ENCODE measurements around the gene NTM.

DNA sequence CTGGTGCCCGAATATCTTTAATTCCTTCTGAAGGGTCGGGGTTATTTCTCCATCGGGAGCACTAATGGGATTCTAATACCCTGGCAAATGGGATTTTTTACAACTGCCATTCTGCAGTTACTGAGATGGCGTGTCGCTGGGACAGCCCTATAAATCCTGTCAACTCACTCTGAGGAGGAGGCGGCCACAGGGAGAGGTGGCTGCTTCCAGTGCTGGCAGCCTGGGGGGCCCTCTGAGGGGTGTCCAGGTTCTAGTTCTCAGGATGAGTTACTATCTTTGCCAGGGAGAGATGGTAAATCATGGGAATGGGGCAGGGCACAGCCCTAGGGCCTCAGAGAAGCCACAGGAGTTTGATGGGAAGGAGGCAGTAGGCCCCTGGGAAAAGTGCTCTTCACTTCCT lies 135.9 kb downstream of the NTM start:
- TF ChIP-seq, protein P1, sequence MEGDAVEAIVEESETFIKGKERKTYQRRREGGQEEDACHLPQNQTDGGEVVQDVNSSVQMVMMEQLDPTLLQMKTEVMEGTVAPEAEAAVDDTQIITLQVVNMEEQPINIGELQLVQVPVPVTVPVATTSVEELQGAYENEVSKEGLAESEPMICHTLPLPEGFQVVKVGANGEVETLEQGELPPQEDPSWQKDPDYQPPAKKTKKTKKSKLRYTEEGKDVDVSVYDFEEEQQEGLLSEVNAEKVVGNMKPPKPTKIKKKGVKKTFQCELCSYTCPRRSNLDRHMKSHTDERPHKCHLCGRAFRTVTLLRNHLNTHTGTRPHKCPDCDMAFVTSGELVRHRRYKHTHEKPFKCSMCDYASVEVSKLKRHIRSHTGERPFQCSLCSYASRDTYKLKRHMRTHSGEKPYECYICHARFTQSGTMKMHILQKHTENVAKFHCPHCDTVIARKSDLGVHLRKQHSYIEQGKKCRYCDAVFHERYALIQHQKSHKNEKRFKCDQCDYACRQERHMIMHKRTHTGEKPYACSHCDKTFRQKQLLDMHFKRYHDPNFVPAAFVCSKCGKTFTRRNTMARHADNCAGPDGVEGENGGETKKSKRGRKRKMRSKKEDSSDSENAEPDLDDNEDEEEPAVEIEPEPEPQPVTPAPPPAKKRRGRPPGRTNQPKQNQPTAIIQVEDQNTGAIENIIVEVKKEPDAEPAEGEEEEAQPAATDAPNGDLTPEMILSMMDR (IDR thresholded peaks at IDR 0.05), result no peak
- TF ChIP-seq ZFX (IDR thresholded peaks at IDR 0.05; ENCODE audit: borderline replicate concordance), result no peak
